Left ventricle myocardium inferior (tissue), 1 donor: ENCODE data around the gene FILIP1L. TPM values are rescaled to one million over a fixed set of nuclear protein-coding genes. Genes with fewer than 3 reads are reported as not detected.

Experiments
- DNase-seq: peaks from one replicate; pipeline ENCODE4 v3.0.0-alpha.2; 2020
- H3K27ac ChIP-seq: fragments of 200-600 bp; replicated peaks from 2 replicates; pipeline ENCODE4 v1.8.0; 2021
- H3K27me3 ChIP-seq: fragments of 200-600 bp; 2 replicates; pipeline ENCODE4 v1.8.0; 2021; ENCODE audit warnings: low read depth
- H3K36me3 ChIP-seq: fragments of 200-600 bp; 2 replicates; pipeline ENCODE4 v1.8.0; 2021
- H3K4me1 ChIP-seq: fragments of 200-600 bp; 2 replicates; pipeline ENCODE4 v1.8.0; 2021
- H3K4me3 ChIP-seq: fragments of 200-600 bp; 2 replicates; pipeline ENCODE4 v1.8.0; 2021; ENCODE audit warnings: mild to moderate bottlenecking, moderate library complexity
- H3K9me3 ChIP-seq: fragments of 200-600 bp; replicated peaks from 2 replicates; pipeline ENCODE4 v1.8.0; 2021
- CTCF ChIP-seq: fragments of 200-600 bp; IDR thresholded peaks from 2 replicates; pipeline ENCODE4 v1.8.0; 2021; ENCODE audit warnings: antibody characterized with exemption, mild to moderate bottlenecking, borderline replicate concordance
- intact Hi-C: fragments of 100-400 bp; cut with micrococcal nuclease; formaldehyde crosslinking; loops from one replicate; pipeline ENCODE4 v1.11.0; 2022
- total RNA-seq: library from RNA; stranded (reverse); fragmentation: NEBNext Ultra II Directional; extraction: Animal tissue kit (Norgen Biotek cat#: 25700); gene quantifications from one replicate; pipeline ENCODE4 v1.2.1, GENCODE V29; 2021
- donor health status: DM: no; HTN: yes; CAD: no; lungs with severe emphysema.

The FILIP1L gene
- total RNA-seq, 1 donor from 2014 or later = 84.9 TPM

DNA sequence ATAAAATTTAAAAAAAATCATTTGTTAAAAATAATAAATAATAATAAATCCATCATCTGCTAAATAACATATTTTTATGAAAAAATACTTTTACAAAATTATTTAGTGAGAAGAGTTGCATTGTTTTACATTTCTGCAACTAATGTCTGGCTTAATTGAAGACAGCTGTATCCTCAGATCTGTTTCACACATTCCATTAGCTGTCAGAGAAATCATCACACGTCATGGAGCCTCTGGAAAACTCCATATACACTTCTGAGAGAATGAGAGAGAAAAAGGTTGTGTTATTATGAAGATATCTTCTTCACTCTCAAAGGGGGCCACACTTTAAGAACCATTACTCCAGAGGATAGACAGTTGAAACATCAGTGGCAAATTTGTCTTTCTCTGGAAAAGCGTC, 255.8 kb downstream of the FILIP1L start:
- peaks cover 84% of the 10 kb centered on the region for H3K4me1 ChIP-seq
- H3K4me3 ChIP-seq = no peak overlapping the region
- no peaks in the 10 kb centered on the region for H3K9me3 ChIP-seq
- no peak for TF ChIP-seq CTCF
- H3K36me3 ChIP-seq = peaks cover 57% of the 10 kb centered on the region
- H3K27me3 ChIP-seq = no peaks in the 10 kb centered on the region
- H3K27ac ChIP-seq = peak overlapping the region; percentile 6
- intact Hi-C loops = no loop called here
- no peak for DNase-seq

GRCh38 chr3:99857278-99857677, 257.0 kb downstream of the FILIP1L start:
- no peaks in the 10 kb centered on the region for H3K9me3 ChIP-seq
- no peaks in the 10 kb centered on the region for H3K27me3 ChIP-seq
- no peak overlapping the region for H3K4me3 ChIP-seq
- H3K27ac ChIP-seq = no peak overlapping the region
- peaks cover 48% of the 10 kb centered on the region for H3K36me3 ChIP-seq
- DNase-seq = no peak
- peaks cover 81% of the 10 kb centered on the region for H3K4me1 ChIP-seq
- TF ChIP-seq CTCF = no peak
- intact Hi-C loops = no loop called here

GRCh38 chr3:99856437-99857220, 257.7 kb downstream of the FILIP1L start:
- TF ChIP-seq CTCF = no peak
- Histone ChIP-seq H3K4me3 (no peak overlapping the region), H3K4me1 (peaks cover 80% of the 10 kb centered on the region), H3K27ac (no peak overlapping the region), H3K27me3 (no peaks in the 10 kb centered on the region), H3K9me3 (no peaks in the 10 kb centered on the region), H3K36me3 (peaks cover 47% of the 10 kb centered on the region)
- intact Hi-C loops = no loop called here
- DNase-seq = no peak

GRCh38 chr3:99855900-99856299, 258.4 kb downstream of the FILIP1L start:
- intact Hi-C loops = no loop called here
- TF ChIP-seq CTCF = no peak
- Histone ChIP-seq H3K27me3 (no peaks in the 10 kb centered on the region), H3K9me3 (no peaks in the 10 kb centered on the region), H3K27ac (no peak overlapping the region), H3K4me3 (no peak overlapping the region), H3K4me1 (peaks cover 72% of the 10 kb centered on the region), H3K36me3 (peaks cover 47% of the 10 kb centered on the region)
- DNase-seq = no peak

- Histone ChIP-seq H3K4me1 (peaks cover 67% of the 10 kb centered on the region), H3K27ac (no peak overlapping the region), H3K36me3 (peaks cover 54% of the 10 kb centered on the region), H3K9me3 (peaks cover 1% of the 10 kb centered on the region), H3K27me3 (no peaks in the 10 kb centered on the region), H3K4me3 (no peak overlapping the region)
- no peak for TF ChIP-seq CTCF
- no peak for DNase-seq
- intact Hi-C loops = no loop called here
Measured at GRCh38 chr3:99854756-99855298, 259.5 kb downstream of the FILIP1L start.
